ENCODE results near the gene CHIC2.

The CHIC2 gene

DNA sequence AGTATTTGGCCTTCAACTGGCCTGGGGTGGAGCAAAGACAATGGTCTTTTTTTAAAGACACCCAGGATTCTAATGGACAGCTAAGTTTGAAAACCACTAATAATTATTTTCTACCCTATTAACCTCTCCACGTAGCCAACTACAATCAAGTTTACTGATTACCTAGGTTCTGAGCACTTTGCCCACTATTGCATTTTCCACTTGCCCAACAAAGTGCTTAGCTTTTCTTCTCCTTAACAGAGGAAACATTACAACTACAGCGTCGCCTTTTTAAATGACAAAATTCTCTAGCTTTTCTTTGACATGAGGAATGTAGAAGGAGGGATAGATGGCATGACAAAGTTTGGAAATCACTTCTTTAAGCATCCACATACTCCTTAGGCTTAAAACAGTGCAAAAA, 2.0 kb downstream of the CHIC2 start:
- peak overlapping the region; percentile 83 for H3K4me3 ChIP-seq (ENCODE audit: low read depth, low read length, poor library complexity, severe bottlenecking)
- H3K9ac ChIP-seq (ENCODE audit: low read length) = peak overlapping the region; percentile 85; the same call in 1 of the 2 replicates
- H3K27me3 ChIP-seq (ENCODE audit: insufficient read depth, low read length) = no peaks in the 10 kb centered on the region
- TF ChIP-seq, protein P1, sequence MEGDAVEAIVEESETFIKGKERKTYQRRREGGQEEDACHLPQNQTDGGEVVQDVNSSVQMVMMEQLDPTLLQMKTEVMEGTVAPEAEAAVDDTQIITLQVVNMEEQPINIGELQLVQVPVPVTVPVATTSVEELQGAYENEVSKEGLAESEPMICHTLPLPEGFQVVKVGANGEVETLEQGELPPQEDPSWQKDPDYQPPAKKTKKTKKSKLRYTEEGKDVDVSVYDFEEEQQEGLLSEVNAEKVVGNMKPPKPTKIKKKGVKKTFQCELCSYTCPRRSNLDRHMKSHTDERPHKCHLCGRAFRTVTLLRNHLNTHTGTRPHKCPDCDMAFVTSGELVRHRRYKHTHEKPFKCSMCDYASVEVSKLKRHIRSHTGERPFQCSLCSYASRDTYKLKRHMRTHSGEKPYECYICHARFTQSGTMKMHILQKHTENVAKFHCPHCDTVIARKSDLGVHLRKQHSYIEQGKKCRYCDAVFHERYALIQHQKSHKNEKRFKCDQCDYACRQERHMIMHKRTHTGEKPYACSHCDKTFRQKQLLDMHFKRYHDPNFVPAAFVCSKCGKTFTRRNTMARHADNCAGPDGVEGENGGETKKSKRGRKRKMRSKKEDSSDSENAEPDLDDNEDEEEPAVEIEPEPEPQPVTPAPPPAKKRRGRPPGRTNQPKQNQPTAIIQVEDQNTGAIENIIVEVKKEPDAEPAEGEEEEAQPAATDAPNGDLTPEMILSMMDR (IDR thresholded peaks at IDR 0.05; ENCODE audit: low read length) = no peak
- no peak for TF ChIP-seq EZH2 (IDR thresholded peaks at IDR 0.05; ENCODE audit: borderline replicate concordance, low read length)
- H4K20me1 ChIP-seq (ENCODE audit: insufficient read depth, low read length) = no peaks in the 10 kb centered on the region
- no peaks in the 10 kb centered on the region for H3K9me3 ChIP-seq (ENCODE audit: low read length)
- no peak overlapping the region for H2AFZ ChIP-seq (ENCODE audit: low read length)
- no peaks in the 10 kb centered on the region for H3K9me2 ChIP-seq (ENCODE audit: low read depth, low read length)
- peak overlapping the region; percentile 69 for H3K4me2 ChIP-seq (ENCODE audit: low read length)
- H3K4me1 ChIP-seq (ENCODE audit: insufficient read depth, low read length, severe bottlenecking) = peaks cover 63% of the 10 kb centered on the region
- H3K27ac ChIP-seq (ENCODE audit: low read depth, low read length, poor library complexity, severe bottlenecking) = no peak overlapping the region
- H3K79me2 ChIP-seq (ENCODE audit: insufficient read depth, low read length) = peaks cover 67% of the 10 kb centered on the region
- no peaks in the 10 kb centered on the region for H3K36me3 ChIP-seq (ENCODE audit: insufficient read depth, low read length)
- H3F3A ChIP-seq (ENCODE audit: insufficient read depth, low read length) = no peaks in the 10 kb centered on the region

DNA sequence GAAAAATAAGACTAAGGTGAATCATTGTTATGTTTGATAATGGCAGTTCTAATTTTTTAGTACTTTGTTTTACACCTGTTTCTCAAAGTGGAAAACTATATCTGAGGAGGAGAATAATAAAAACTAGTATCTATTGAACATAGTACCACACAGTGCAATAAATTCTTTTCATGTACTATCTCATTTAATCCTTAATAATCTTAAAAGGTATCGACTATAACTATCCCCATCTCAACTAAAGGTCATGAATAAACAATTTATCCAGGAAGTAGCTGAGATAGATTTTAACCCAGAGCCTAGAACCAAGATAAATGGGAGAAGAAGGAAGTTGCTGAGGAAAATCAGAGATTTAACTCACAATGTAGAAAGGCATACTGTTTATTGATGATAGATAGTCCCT, 2.5 kb downstream of the CHIC2 start:
- Histone ChIP-seq H3K27ac (ENCODE audit: low read depth, low read length, poor library complexity, severe bottlenecking) (no peak overlapping the region), H3K9ac (ENCODE audit: low read length) (no peak overlapping the region), H3K9me2 (ENCODE audit: low read depth, low read length) (no peaks in the 10 kb centered on the region), H2AFZ (ENCODE audit: low read length) (no peak overlapping the region), H4K20me1 (ENCODE audit: insufficient read depth, low read length) (no peaks in the 10 kb centered on the region), H3K4me3 (ENCODE audit: low read depth, low read length, poor library complexity, severe bottlenecking) (peak overlapping the region; percentile 83), H3K27me3 (ENCODE audit: insufficient read depth, low read length) (no peaks in the 10 kb centered on the region), H3K36me3 (ENCODE audit: insufficient read depth, low read length) (no peaks in the 10 kb centered on the region), H3K9me3 (ENCODE audit: low read length) (no peaks in the 10 kb centered on the region), H3F3A (ENCODE audit: insufficient read depth, low read length) (no peaks in the 10 kb centered on the region), H3K79me2 (ENCODE audit: insufficient read depth, low read length) (peaks cover 72% of the 10 kb centered on the region), H3K4me2 (ENCODE audit: low read length) (peak overlapping the region; percentile 69), H3K4me1 (ENCODE audit: insufficient read depth, low read length, severe bottlenecking) (peaks cover 68% of the 10 kb centered on the region)
- TF ChIP-seq, protein P1 (IDR thresholded peaks at IDR 0.05; ENCODE audit: low read length) = no peak
- TF ChIP-seq EZH2 (IDR thresholded peaks at IDR 0.05; ENCODE audit: borderline replicate concordance, low read length) = no peak

DNA sequence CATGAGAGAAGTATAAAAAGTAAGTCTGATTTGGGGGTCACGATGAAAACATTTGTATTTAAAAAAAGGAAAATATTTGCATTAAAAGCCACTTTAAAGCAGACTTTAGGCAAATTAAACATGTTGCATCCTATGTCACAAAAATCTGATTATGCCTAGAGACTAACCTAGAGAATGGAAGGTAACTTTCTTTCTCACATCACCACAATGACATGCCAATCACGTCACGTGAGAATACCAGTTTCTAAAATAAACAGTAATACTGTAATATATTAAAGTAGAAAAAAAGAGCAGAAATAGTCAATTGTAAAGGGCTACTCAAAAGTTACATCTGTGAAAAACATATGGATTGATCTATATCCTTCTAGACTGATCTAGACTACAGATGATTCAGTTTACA, 3.3 kb downstream of the CHIC2 start:
- H3K27me3 ChIP-seq (ENCODE audit: insufficient read depth, low read length) = no peaks in the 10 kb centered on the region
- H3K9me3 ChIP-seq (ENCODE audit: low read length) = no peaks in the 10 kb centered on the region
- no peak for TF ChIP-seq EZH2 (IDR thresholded peaks at IDR 0.05; ENCODE audit: borderline replicate concordance, low read length)
- TF ChIP-seq, protein P1 (IDR thresholded peaks at IDR 0.05; ENCODE audit: low read length) = no peak
- H3K4me3 ChIP-seq (ENCODE audit: low read depth, low read length, poor library complexity, severe bottlenecking) = peak overlapping the region; percentile 83
- no peaks in the 10 kb centered on the region for H3F3A ChIP-seq (ENCODE audit: insufficient read depth, low read length)
- peak overlapping the region; percentile 69 for H3K4me2 ChIP-seq (ENCODE audit: low read length)
- peaks cover 76% of the 10 kb centered on the region for H3K4me1 ChIP-seq (ENCODE audit: insufficient read depth, low read length, severe bottlenecking)
- no peaks in the 10 kb centered on the region for H4K20me1 ChIP-seq (ENCODE audit: insufficient read depth, low read length)
- H3K79me2 ChIP-seq (ENCODE audit: insufficient read depth, low read length) = peaks cover 80% of the 10 kb centered on the region
- no peak overlapping the region for H3K27ac ChIP-seq (ENCODE audit: low read depth, low read length, poor library complexity, severe bottlenecking)
- H3K36me3 ChIP-seq (ENCODE audit: insufficient read depth, low read length) = no peaks in the 10 kb centered on the region
- no peak overlapping the region for H2AFZ ChIP-seq (ENCODE audit: low read length)
- H3K9ac ChIP-seq (ENCODE audit: low read length) = no peak overlapping the region
- no peaks in the 10 kb centered on the region for H3K9me2 ChIP-seq (ENCODE audit: low read depth, low read length)
